ENCODE results near the gene ARMH1. TPM values are rescaled to one million over a fixed set of nuclear protein-coding genes. Genes with fewer than 3 reads are reported as not detected.
"Not testable (repeated sequence)": the region's sequence is repeated elsewhere in the genome, so short reads cannot be mapped to it uniquely, and the experiment has no call there.

The ARMH1 gene
- total RNA-seq, 1 donor from 2014 or later = not detected

GRCh38 chr1:44747878-44748277, 73.4 kb downstream of the ARMH1 start:
- H3K4me3 ChIP-seq (ENCODE audit: low read depth, low read length) = no peak overlapping the region
- TF ChIP-seq CTCF (conservative IDR thresholded peaks at IDR 0.05; ENCODE audit: low read depth, low read length) = peak; percentile 20
- no peak for DNase-seq (ENCODE audit: low read depth)

DNA sequence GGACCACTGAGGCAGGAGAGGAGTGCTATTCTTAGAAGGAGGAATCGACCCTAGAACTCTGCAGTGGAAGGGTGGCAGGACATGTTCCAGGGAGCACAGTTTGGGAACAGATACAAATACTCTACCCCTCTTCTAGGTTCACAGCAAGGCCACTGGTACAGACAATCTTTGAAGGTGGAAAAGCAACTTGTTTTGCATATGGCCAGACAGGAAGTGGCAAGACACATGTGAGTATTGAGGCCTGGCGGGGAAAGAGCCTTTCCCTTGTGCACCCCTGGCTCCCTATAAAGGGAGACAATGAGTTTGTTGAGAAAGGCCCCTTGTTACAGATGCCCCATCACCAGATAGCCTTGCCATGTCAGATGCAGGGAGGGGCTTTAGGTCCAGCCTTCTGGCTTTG, 82.9 kb downstream of the ARMH1 start:
- DNase-seq (ENCODE audit: low read depth) = no peak
- no peak overlapping the region for H3K4me3 ChIP-seq (ENCODE audit: low read depth, low read length)
- no peak for TF ChIP-seq CTCF (conservative IDR thresholded peaks at IDR 0.05; ENCODE audit: low read depth, low read length)

- DNase-seq (ENCODE audit: low read depth) = no peak
- H3K4me3 ChIP-seq (ENCODE audit: low read depth, low read length) = no peak overlapping the region
- no peak for TF ChIP-seq CTCF (conservative IDR thresholded peaks at IDR 0.05; ENCODE audit: low read depth, low read length)
Observed at GRCh38 chr1:44759077-44759476, 84.6 kb downstream of the ARMH1 start.

- DNase-seq (ENCODE audit: low read depth) = no peak
- no peak for TF ChIP-seq CTCF (conservative IDR thresholded peaks at IDR 0.05; ENCODE audit: low read depth, low read length)
- H3K4me3 ChIP-seq (ENCODE audit: low read depth, low read length) = no peak overlapping the region
Observed at GRCh38 chr1:44760876-44761275, 86.4 kb downstream of the ARMH1 start.

GRCh38 chr1:44766421-44766820, 91.9 kb downstream of the ARMH1 start:
- DNase-seq (ENCODE audit: low read depth); H3K4me3 ChIP-seq (ENCODE audit: low read depth, low read length): not testable (repeated sequence)

Other genes starting within 250 kb of the ARMH1 start
- gene TMEM53, start 233 bp upstream of the ARMH1 start, total RNA-seq = 6.3 and 9.3 TPM in 2 replicates
- gene RNU5D-1, start 56.5 kb downstream of the ARMH1 start, total RNA-seq = not detected in 2 replicates
- gene KIF2C, start 65.1 kb downstream of the ARMH1 start, total RNA-seq = 72.8 and 88.2 TPM in 2 replicates
- 2,248 and 2,814 TPM in 2 replicates for gene RPS8, start 100.8 kb downstream of the ARMH1 start, total RNA-seq
- 0.07 and 0.12 TPM in 2 replicates for gene BEST4, start 113.5 kb downstream of the ARMH1 start, total RNA-seq
- 25.5 and 51.1 TPM in 2 replicates for gene PLK3, start 125.7 kb downstream of the ARMH1 start, total RNA-seq
- gene DYNLT4, start 132.6 kb downstream of the ARMH1 start, total RNA-seq = 0.29 TPM in 1 of 2 replicates, not detected in the other
- 0.29 and 2.8 TPM in 2 replicates for gene BTBD19, start 133.8 kb downstream of the ARMH1 start, total RNA-seq
- gene PTCH2, start 168.5 kb downstream of the ARMH1 start, total RNA-seq = under 0.01 TPM in 1 of 2 replicates, not detected in the other